Neural crest cell (in vitro differentiated cells): ENCODE results near the gene AVL9. TPM values are rescaled to one million over a fixed set of nuclear protein-coding genes. Genes with fewer than 3 reads are reported as not detected.

ENCODE experiments used
- DNase-seq: peaks from one replicate; pipeline ENCODE4 v3.0.0; 2021; ENCODE audit warnings: low read depth, mixed read lengths, low spot score
- H3K27ac Mint-ChIP-seq: one replicate; pipeline ENCODE4 v1.8.0; 2021; ENCODE audit warnings: mild to moderate bottlenecking, mixed read lengths; ENCODE audit not compliant: unreplicated experiment
- H3K27me3 Mint-ChIP-seq: 2 replicates; pipeline ENCODE4 v1.8.0; 2021; ENCODE audit warnings: low read depth, mild to moderate bottlenecking, mixed read lengths
- H3K36me3 Mint-ChIP-seq: 2 replicates; pipeline ENCODE4 v1.8.0; 2021; ENCODE audit warnings: low read depth, mild to moderate bottlenecking, mixed read lengths
- H3K4me1 Mint-ChIP-seq: 2 replicates; pipeline ENCODE4 v1.8.0; 2021; ENCODE audit warnings: mixed read lengths
- H3K4me3 Mint-ChIP-seq: one replicate; pipeline ENCODE4 v1.8.0; 2021; ENCODE audit warnings: mild to moderate bottlenecking, mixed read lengths
- H3K9me3 Mint-ChIP-seq: 2 replicates; pipeline ENCODE4 v1.8.0; 2021; ENCODE audit warnings: mixed read lengths
- CTCF ChIP-seq: fragments of 200-600 bp; sonication (generic); conservative IDR thresholded peaks from 2 replicates; pipeline ENCODE4 v1.5.0; 2021; ENCODE audit warnings: antibody characterized with exemption, mild to moderate bottlenecking
- total RNA-seq: library from RNA; stranded (reverse); gene quantifications from 2 replicates; pipeline ENCODE4 v1.2.1, GENCODE V29; 2021

The AVL9 gene
- total RNA-seq, 1 donor from 2014 or later, result 36.8 TPM

- DNase-seq, result no peak
- no peaks in the 10 kb centered on the region for H3K4me1 Mint-ChIP-seq
- no peaks in the 10 kb centered on the region for H3K27me3 Mint-ChIP-seq
- no peak for TF ChIP-seq CTCF
- H3K27ac Mint-ChIP-seq, result no peak overlapping the region
- H3K4me3 Mint-ChIP-seq, result no peak overlapping the region
- no peaks in the 10 kb centered on the region for H3K9me3 Mint-ChIP-seq
- peaks cover 11% of the 10 kb centered on the region for H3K36me3 Mint-ChIP-seq
Measured at GRCh38 chr7:32539919-32540531, 44.7 kb downstream of the AVL9 start.

GRCh38 chr7:32542595-32542994 lies 47.3 kb downstream of the AVL9 start:
- Mint-ChIP-seq H3K27ac (no peak overlapping the region), H3K4me1 (no peaks in the 10 kb centered on the region), H3K9me3 (no peaks in the 10 kb centered on the region), H3K36me3 (peaks cover 16% of the 10 kb centered on the region), H3K27me3 (no peaks in the 10 kb centered on the region), H3K4me3 (no peak overlapping the region)
- no peak for TF ChIP-seq CTCF
- DNase-seq, result no peak

GRCh38 chr7:32559480-32559879 lies 64.2 kb downstream of the AVL9 start:
- no peak for DNase-seq
- H3K4me1 Mint-ChIP-seq, result no peaks in the 10 kb centered on the region
- H3K9me3 Mint-ChIP-seq, result no peaks in the 10 kb centered on the region
- H3K27ac Mint-ChIP-seq, result no peak overlapping the region
- TF ChIP-seq CTCF, result no peak
- H3K36me3 Mint-ChIP-seq, result peaks cover 24% of the 10 kb centered on the region
- no peaks in the 10 kb centered on the region for H3K27me3 Mint-ChIP-seq
- H3K4me3 Mint-ChIP-seq, result no peak overlapping the region

GRCh38 chr7:32560075-32560474 lies 64.8 kb downstream of the AVL9 start:
- peaks cover 23% of the 10 kb centered on the region for H3K36me3 Mint-ChIP-seq
- H3K27me3 Mint-ChIP-seq, result no peaks in the 10 kb centered on the region
- DNase-seq, result no peak
- no peaks in the 10 kb centered on the region for H3K9me3 Mint-ChIP-seq
- no peaks in the 10 kb centered on the region for H3K4me1 Mint-ChIP-seq
- no peak for TF ChIP-seq CTCF
- H3K4me3 Mint-ChIP-seq, result no peak overlapping the region
- H3K27ac Mint-ChIP-seq, result no peak overlapping the region

- H3K9me3 Mint-ChIP-seq, result no peaks in the 10 kb centered on the region
- DNase-seq, result no peak
Measured at GRCh38 chr7:32561613-32562012, 66.3 kb downstream of the AVL9 start.

More at GRCh38 chr7:32561613-32562012, 66.3 kb downstream of the AVL9 start:
- Mint-ChIP-seq H3K27me3 (no peaks in the 10 kb centered on the region), H3K36me3 (peaks cover 23% of the 10 kb centered on the region), H3K4me3 (no peak overlapping the region), H3K27ac (no peak overlapping the region), H3K4me1 (no peaks in the 10 kb centered on the region)
- TF ChIP-seq CTCF, result no peak
